Left lung (tissue), 10 donors: ENCODE results near the gene TPST1. TPM values are rescaled to one million over a fixed set of nuclear protein-coding genes. Genes with fewer than 3 reads are reported as not detected.
A peak's percentile ranks its signal among the peaks of the same experiment; 100 is the strongest.

Experiments
- ATAC-seq: fragments of 200-7000 bp; cut with Tn5 transposase; one replicate; pipeline ENCODE4 v1.9.1; 2020; ENCODE audit warnings: moderate library complexity
- DNase-seq, 4 donors: peaks; one replicate each; pipeline ENCODE4 v3.0.0-alpha.2; 2013 to 2020
- H3K27ac ChIP-seq, 2 donors: fragments of 200-600 bp; sonication (generic) in 1 of 2; one replicate each; pipeline versions ENCODE4 v1.5.0 to v1.8.0; 2020 to 2021
- H3K27me3 ChIP-seq, 2 donors: fragments of 200-600 bp; sonication (generic) in 1 of 2; one replicate each; pipeline versions ENCODE4 v1.5.0 to v1.8.0; 2020 to 2021
- H3K36me3 ChIP-seq, 2 donors: fragments of 200-600 bp; sonication (generic) in 1 of 2; one replicate each; pipeline versions ENCODE4 v1.5.0 to v1.8.0; 2020 to 2021
- H3K4me1 ChIP-seq, 2 donors: fragments of 200-600 bp; one replicate each; pipeline ENCODE4 v1.8.0; 2021
- H3K4me3 ChIP-seq, 2 donors: fragments of 200-600 bp; sonication (generic) in 1 of 2; one replicate each; pipeline versions ENCODE4 v1.5.0 to v1.8.0; 2020 to 2021; ENCODE audit warnings: mild to moderate bottlenecking in 1 of 2
- H3K9me3 ChIP-seq, 2 donors: fragments of 200-600 bp; sonication (generic) in 1 of 2; one replicate each; pipeline versions ENCODE4 v1.5.0 to v1.8.0; 2020 to 2021
- intact Hi-C, 2 donors: fragments of 100-400 bp; cut with DNase I; formaldehyde crosslinking; loops; one replicate each; pipeline versions ENCODE4 v1.11.2 to v1.14.2; 2022
- polyA plus RNA-seq, 6 donors: library from polyadenylated mRNA; unstranded; fragments of 120-200 nt; gene quantifications; one replicate each; pipeline ENCODE4 v1.2.1, GENCODE V29; 2013; ENCODE audit not compliant: insufficient read length in 6 of 6
- total RNA-seq, 2 donors: library from RNA; stranded (reverse); fragmentation: NEBNext Ultra II Directional; extraction: Animal tissue kit (Norgen Biotek cat#: 25700); gene quantifications; one replicate each; pipeline ENCODE4 v1.2.1, GENCODE V29; 2021
- TF ChIP-seq, protein P1 (sequence below), 2 donors: fragments of 200-600 bp; sonication (generic) in 1 of 2; IDR thresholded peaks; one replicate each; pipeline versions ENCODE4 v1.5.0 to v1.8.0; 2021; ENCODE audit warnings: antibody characterized with exemption in 2 of 2
- donor health status: DM: no; HTN: yes; CAD: no.
- donor health status: DM: no; HTN: no; CAD: no.

Gene TPST1
- total and polyA plus RNA-seq, 8 donors, result 30.5 to 64.1 (median 50.4) TPM

DNA sequence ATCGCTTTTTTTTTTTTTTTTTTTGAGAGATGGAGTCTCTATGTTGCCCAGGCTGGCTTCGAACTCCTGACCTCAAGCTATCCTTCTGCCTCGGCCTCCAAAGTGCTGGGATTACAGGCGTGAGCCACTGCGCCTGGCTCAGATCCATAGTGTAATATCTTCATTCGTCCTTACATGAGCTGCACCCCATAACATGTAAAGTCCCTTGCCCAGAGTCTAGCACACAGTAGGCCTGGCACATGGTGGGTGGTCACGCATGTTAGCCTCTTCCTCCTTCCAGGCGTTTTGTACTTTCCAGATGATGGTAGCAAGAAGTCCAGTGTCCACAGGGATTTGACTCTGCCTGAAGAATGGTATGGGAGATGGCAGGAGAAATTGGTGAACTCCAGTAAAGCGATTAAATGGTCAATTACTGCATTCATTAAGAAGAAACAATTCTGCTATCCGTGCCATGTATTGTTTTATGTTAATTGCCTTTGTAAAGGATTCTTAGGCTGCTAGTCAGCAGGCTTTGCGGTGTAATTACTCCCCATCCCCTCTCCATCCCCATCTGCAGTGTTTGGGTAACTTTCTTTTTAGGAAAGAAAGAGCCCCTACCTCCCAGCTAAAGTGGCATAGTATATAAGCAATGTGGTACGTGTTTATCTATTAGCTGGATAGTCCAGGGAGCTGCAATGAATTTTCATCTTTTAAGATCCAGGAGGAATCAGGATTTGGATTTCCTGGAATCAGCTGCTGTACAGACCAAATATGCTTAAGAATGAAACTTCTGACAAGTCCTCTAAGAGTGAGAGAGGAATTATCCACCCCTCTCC is 1.2 kb downstream of the TPST1 start:
- DNase-seq (no peak), ATAC-seq (peak; percentile 32)

DNA sequence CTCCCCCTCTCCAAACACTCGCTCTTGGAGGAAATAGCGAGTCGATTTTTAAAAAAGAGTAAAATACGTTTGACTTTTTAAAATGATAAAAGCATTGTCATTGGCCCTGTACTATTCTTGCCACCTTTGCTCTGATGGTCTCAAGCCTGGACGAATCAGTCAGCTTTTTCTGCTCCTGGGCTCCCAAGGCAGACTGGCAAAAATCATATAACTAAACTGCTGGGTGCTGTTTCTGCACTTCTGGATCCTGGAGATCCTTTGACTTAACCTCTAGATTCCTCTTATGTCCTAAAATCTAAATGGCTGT is 1.8 kb downstream of the TPST1 start:
- H3K4me3 ChIP-seq, result peak overlapping the region; percentile 90 to 96
- TF ChIP-seq, protein P1, sequence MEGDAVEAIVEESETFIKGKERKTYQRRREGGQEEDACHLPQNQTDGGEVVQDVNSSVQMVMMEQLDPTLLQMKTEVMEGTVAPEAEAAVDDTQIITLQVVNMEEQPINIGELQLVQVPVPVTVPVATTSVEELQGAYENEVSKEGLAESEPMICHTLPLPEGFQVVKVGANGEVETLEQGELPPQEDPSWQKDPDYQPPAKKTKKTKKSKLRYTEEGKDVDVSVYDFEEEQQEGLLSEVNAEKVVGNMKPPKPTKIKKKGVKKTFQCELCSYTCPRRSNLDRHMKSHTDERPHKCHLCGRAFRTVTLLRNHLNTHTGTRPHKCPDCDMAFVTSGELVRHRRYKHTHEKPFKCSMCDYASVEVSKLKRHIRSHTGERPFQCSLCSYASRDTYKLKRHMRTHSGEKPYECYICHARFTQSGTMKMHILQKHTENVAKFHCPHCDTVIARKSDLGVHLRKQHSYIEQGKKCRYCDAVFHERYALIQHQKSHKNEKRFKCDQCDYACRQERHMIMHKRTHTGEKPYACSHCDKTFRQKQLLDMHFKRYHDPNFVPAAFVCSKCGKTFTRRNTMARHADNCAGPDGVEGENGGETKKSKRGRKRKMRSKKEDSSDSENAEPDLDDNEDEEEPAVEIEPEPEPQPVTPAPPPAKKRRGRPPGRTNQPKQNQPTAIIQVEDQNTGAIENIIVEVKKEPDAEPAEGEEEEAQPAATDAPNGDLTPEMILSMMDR (IDR thresholded peaks at IDR 0.05), result no peak
- intact Hi-C loops, result no loop called here

More for the DNA sequence above, 1.2 kb downstream of the TPST1 start:
- Histone ChIP-seq H3K36me3 (no peaks in the 10 kb centered on the region), H3K27me3 (peaks cover 0 to 39% of the 10 kb centered on the region in 2 donors), H3K27ac (peak overlapping the region in 1 of 2 donors; percentile 73), H3K4me1 (peaks cover 0 to 18% of the 10 kb centered on the region in 2 donors), H3K9me3 (no peaks in the 10 kb centered on the region), H3K4me3 (peak overlapping the region; percentile 90 to 96)
- TF ChIP-seq, protein P1 (IDR thresholded peaks at IDR 0.05), result no peak
- intact Hi-C loops, result no loop called here

DNA sequence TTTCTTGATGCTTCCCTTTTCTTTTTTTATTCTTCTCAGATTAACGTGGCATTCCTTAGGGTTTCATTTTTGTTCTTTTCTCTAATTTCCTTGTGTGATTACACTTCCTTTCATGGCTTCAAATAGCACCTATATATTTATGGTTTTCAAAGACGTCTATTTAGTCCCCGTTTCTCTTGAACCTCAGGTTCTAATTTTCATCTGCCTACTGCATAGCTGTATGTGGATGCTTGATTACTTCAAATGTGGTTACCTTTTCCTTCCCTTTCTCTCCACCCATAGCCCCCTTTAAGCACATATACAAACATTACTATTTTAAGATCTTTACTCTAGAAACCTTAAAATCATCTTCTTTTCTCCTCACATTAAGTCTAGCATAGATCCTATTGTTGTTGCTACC is 2.4 kb downstream of the TPST1 start:
- Histone ChIP-seq H3K27me3 (peaks cover 0 to 39% of the 10 kb centered on the region in 2 donors), H3K4me3 (peak overlapping the region in 1 of 2 donors; percentile 90), H3K4me1 (peaks cover 0 to 18% of the 10 kb centered on the region in 2 donors), H3K9me3 (no peaks in the 10 kb centered on the region), H3K27ac (no peak overlapping the region), H3K36me3 (no peaks in the 10 kb centered on the region)
- ATAC-seq (no peak), DNase-seq (no peak)
- intact Hi-C loops, result no loop called here
- TF ChIP-seq, protein P1 (IDR thresholded peaks at IDR 0.05), result no peak

More for the DNA sequence above, 1.8 kb downstream of the TPST1 start:
- Histone ChIP-seq H3K27me3 (peaks cover 0 to 39% of the 10 kb centered on the region in 2 donors), H3K4me1 (peaks cover 0 to 18% of the 10 kb centered on the region in 2 donors), H3K36me3 (no peaks in the 10 kb centered on the region), H3K9me3 (no peaks in the 10 kb centered on the region), H3K27ac (peak overlapping the region in 1 of 2 donors; percentile 73)
- no peak for ATAC-seq
- DNase-seq, result no peak

DNA sequence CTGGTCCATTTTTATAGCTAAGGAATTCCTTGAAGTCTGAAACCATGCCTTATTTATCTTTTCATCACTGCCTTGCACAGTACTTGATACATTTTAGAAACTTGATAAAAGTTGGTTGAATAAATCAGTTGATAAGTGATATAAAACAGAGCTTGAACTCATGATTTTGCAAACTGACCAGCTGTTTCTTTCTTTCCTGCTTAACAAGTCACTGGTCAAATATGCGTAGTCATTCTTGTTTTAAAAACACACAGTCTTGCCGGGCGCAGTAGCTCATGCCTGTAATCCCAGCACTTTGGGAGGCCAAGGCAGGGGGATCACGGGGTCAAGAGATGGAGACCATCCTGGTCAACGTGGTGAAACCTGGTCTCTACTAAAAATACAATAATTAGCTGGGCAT is 6.3 kb downstream of the TPST1 start:
- intact Hi-C loops, result no loop called here
- TF ChIP-seq, protein P1 (IDR thresholded peaks at IDR 0.05), result no peak
- no peaks in the 10 kb centered on the region for H3K36me3 ChIP-seq
- DNase-seq (no peak), ATAC-seq (no peak)
- peaks cover 0 to 6% of the 10 kb centered on the region in 2 donors for H3K27me3 ChIP-seq
- H3K4me1 ChIP-seq, result peaks cover 0 to 16% of the 10 kb centered on the region in 2 donors
- no peak overlapping the region for H3K27ac ChIP-seq
- H3K9me3 ChIP-seq, result no peaks in the 10 kb centered on the region
- no peak overlapping the region for H3K4me3 ChIP-seq

DNA sequence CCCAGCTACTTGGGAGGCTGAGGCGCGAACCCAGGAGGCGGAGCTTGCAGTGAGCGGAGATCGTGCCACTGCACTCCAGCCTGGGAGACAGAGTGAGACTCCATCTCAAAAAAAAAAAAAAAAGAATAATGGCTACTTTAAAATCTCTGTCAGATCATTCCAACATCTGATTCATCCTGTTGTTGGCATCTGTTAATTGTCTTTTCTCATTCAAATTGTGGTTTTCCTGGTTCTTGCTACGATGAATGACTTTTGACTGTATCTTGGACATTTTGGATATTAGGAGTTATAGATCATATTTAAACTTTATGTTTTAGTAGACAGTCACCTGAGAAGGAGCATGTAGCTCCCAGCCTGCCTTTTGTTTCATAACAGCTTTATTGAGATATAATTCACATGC is 8.5 kb downstream of the TPST1 start:
- intact Hi-C loops, result no loop called here
- ATAC-seq (no peak), DNase-seq (no peak)

More for the DNA sequence above, 8.5 kb downstream of the TPST1 start:
- Histone ChIP-seq H3K4me1 (peaks cover 0 to 5% of the 10 kb centered on the region in 2 donors), H3K27me3 (no peaks in the 10 kb centered on the region), H3K4me3 (no peak overlapping the region), H3K27ac (no peak overlapping the region), H3K9me3 (no peaks in the 10 kb centered on the region), H3K36me3 (no peaks in the 10 kb centered on the region)
- TF ChIP-seq, protein P1 (IDR thresholded peaks at IDR 0.05), result no peak
